CD1c-positive myeloid dendritic cell (primary cell): ENCODE results near the gene ODAD4.

Experiments
- DNase-seq: peaks from one replicate; pipeline ENCODE4 v3.0.0-alpha.2; 2016; ENCODE audit errors: extremely low spot score

Gene ODAD4

GRCh38 chr17:41970901-41971331 is 40.5 kb downstream of the ODAD4 start:
- DNase-seq = no peak

GRCh38 chr17:41971721-41972523 is 41.5 kb downstream of the ODAD4 start:
- no peak for DNase-seq

- no peak for DNase-seq
Measured at GRCh38 chr17:41972571-41973407, 42.4 kb downstream of the ODAD4 start.

GRCh38 chr17:41973408-41973811 is 43.0 kb downstream of the ODAD4 start:
- no peak for DNase-seq

- DNase-seq = no peak
Measured at GRCh38 chr17:41974031-41974430, 43.6 kb downstream of the ODAD4 start.

GRCh38 chr17:41974658-41975057 is 44.2 kb downstream of the ODAD4 start:
- DNase-seq = no peak

- no peak for DNase-seq
Measured at GRCh38 chr17:41975099-41976083, 45.0 kb downstream of the ODAD4 start.

- no peak for DNase-seq
Measured at GRCh38 chr17:41976142-41976768, 45.8 kb downstream of the ODAD4 start.

GRCh38 chr17:41977991-41978390 is 47.6 kb downstream of the ODAD4 start:
- DNase-seq = no peak

- no peak for DNase-seq
Measured at GRCh38 chr17:41982026-41982760, 51.8 kb downstream of the ODAD4 start.

GRCh38 chr17:41984454-41984853 is 54.0 kb downstream of the ODAD4 start:
- no peak for DNase-seq

GRCh38 chr17:41985919-41986318 is 55.5 kb downstream of the ODAD4 start:
- no peak for DNase-seq

GRCh38 chr17:41986634-41987033 is 56.2 kb downstream of the ODAD4 start:
- no peak for DNase-seq

- DNase-seq = no peak
Measured at GRCh38 chr17:41987642-41988041, 57.2 kb downstream of the ODAD4 start.

GRCh38 chr17:41988418-41988817 is 58.0 kb downstream of the ODAD4 start:
- no peak for DNase-seq

- no peak for DNase-seq
Measured at GRCh38 chr17:41989702-41990419, 59.4 kb downstream of the ODAD4 start.

GRCh38 chr17:41992576-41992975 is 62.2 kb downstream of the ODAD4 start:
- no peak for DNase-seq

GRCh38 chr17:41996855-41997164 is 66.4 kb downstream of the ODAD4 start:
- no peak for DNase-seq

GRCh38 chr17:41998497-41998896 is 68.1 kb downstream of the ODAD4 start:
- DNase-seq = no peak
